ENCODE results near the gene COQ10A. TPM values are rescaled to one million over a fixed set of nuclear protein-coding genes. Genes with fewer than 3 reads are reported as not detected.

The COQ10A gene
- total RNA-seq, 4 donors from 2014 or later, result 1.6 to 9.5 (median 4.1) TPM

GRCh38 chr12:56242986-56243385 is 23.8 kb upstream of the COQ10A start:
- Histone ChIP-seq H3K27me3 (no peaks in the 10 kb centered on the region), H3K4me1 (no peaks in the 10 kb centered on the region), H3K4me3 (no peak overlapping the region), H3K9me3 (no peaks in the 10 kb centered on the region), H3K36me3 (peaks cover 29 to 100% (median 62%) of the 10 kb centered on the region in 3 donors), H3K27ac (no peak overlapping the region)
- no peak for DNase-seq
- TF ChIP-seq CTCF (IDR thresholded peaks at IDR 0.05), result no peak
- TF ChIP-seq POLR2A (IDR thresholded peaks at IDR 0.05), result no peak
- 20% methylated on average over 1 of the region's 13 CpGs; no CpG with 5 or more reads in 1 of the 2 donors for WGBS, 2 donors
- intact Hi-C loops (cut with DNase I), result no loop called here

- peaks cover 36 to 100% (median 70%) of the 10 kb centered on the region in 3 donors for H3K36me3 ChIP-seq
- TF ChIP-seq CTCF (IDR thresholded peaks at IDR 0.05), result no peak
- no peak for TF ChIP-seq POLR2A (IDR thresholded peaks at IDR 0.05)
- H3K9me3 ChIP-seq, result no peaks in the 10 kb centered on the region
- H3K4me3 ChIP-seq, result no peak overlapping the region
- no peaks in the 10 kb centered on the region for H3K27me3 ChIP-seq
- DNase-seq, result no peak
- intact Hi-C loops (cut with DNase I), result no loop called here
- 64 to 72% methylated on average over 3 of the region's 3 CpGs for WGBS, 2 donors
- H3K27ac ChIP-seq, result no peak overlapping the region
- H3K4me1 ChIP-seq, result no peaks in the 10 kb centered on the region
Observed at GRCh38 chr12:56243731-56244181, 23.0 kb upstream of the COQ10A start.

- H3K27me3 ChIP-seq, result no peaks in the 10 kb centered on the region
- no peak for TF ChIP-seq CTCF (IDR thresholded peaks at IDR 0.05)
- TF ChIP-seq POLR2A (IDR thresholded peaks at IDR 0.05), result no peak
- no peaks in the 10 kb centered on the region for H3K4me1 ChIP-seq
- no peaks in the 10 kb centered on the region for H3K9me3 ChIP-seq
- no peak for DNase-seq
- H3K27ac ChIP-seq, result peak overlapping the region in 1 of 4 donors; percentile 5
- peaks cover 39 to 100% (median 73%) of the 10 kb centered on the region in 3 donors for H3K36me3 ChIP-seq
- intact Hi-C loops (cut with DNase I), result no loop called here
- WGBS, 2 donors, result 88 to 92% methylated on average over 2 to 8 of the region's 14 CpGs
- no peak overlapping the region for H3K4me3 ChIP-seq
Observed at GRCh38 chr12:56244494-56244893, 22.2 kb upstream of the COQ10A start.

GRCh38 chr12:56247923-56248322 is 18.8 kb upstream of the COQ10A start:
- H3K27ac ChIP-seq, result no peak overlapping the region
- H3K36me3 ChIP-seq, result peaks cover 44 to 100% (median 80%) of the 10 kb centered on the region in 3 donors
- H3K27me3 ChIP-seq, result no peaks in the 10 kb centered on the region
- no peak for DNase-seq
- WGBS, 2 donors, result 94% methylated on average over 10 to 16 of the region's 16 CpGs
- H3K4me1 ChIP-seq, result no peaks in the 10 kb centered on the region
- no peaks in the 10 kb centered on the region for H3K9me3 ChIP-seq
- TF ChIP-seq CTCF (IDR thresholded peaks at IDR 0.05) (no peak), POLR2A (IDR thresholded peaks at IDR 0.05) (no peak)
- H3K4me3 ChIP-seq, result no peak overlapping the region
- intact Hi-C loops (cut with DNase I), result no loop called here

- Histone ChIP-seq H3K4me3 (no peak overlapping the region), H3K9me3 (no peaks in the 10 kb centered on the region), H3K27me3 (no peaks in the 10 kb centered on the region), H3K27ac (no peak overlapping the region), H3K4me1 (no peaks in the 10 kb centered on the region), H3K36me3 (peaks cover 44 to 100% (median 80%) of the 10 kb centered on the region in 3 donors)
- TF ChIP-seq POLR2A (IDR thresholded peaks at IDR 0.05) (no peak), CTCF (IDR thresholded peaks at IDR 0.05) (no peak)
- WGBS, 2 donors, result 93 to 96% methylated on average over 3 of the region's 8 CpGs
- DNase-seq, result no peak
- intact Hi-C loops (cut with DNase I), result no loop called here
Observed at GRCh38 chr12:56248711-56249110, 18.0 kb upstream of the COQ10A start.
